Measurements from ENCODE around the gene KCND2. TPM values are rescaled to one million over a fixed set of nuclear protein-coding genes. Genes with fewer than 3 reads are reported as not detected.

KCND2 gene
- total RNA-seq, 1 donor from 2014 or later, result not detected

GRCh38 chr7:120274899-120275298 is 1.9 kb downstream of the KCND2 start:
- DNase-seq, result no peak
- Mint-ChIP-seq H3K36me3 (ENCODE audit: low read depth) (no peaks in the 10 kb centered on the region), H3K27ac (no peak overlapping the region), H3K4me1 (peaks cover 7% of the 10 kb centered on the region), H3K27me3 (peaks cover 30% of the 10 kb centered on the region), H3K9me3 (no peaks in the 10 kb centered on the region), H3K4me3 (no peak overlapping the region)
- intact Hi-C loops (cut with micrococcal nuclease), result no loop called here

- Mint-ChIP-seq H3K4me1 (peaks cover 7% of the 10 kb centered on the region), H3K36me3 (ENCODE audit: low read depth) (no peaks in the 10 kb centered on the region), H3K27me3 (peaks cover 24% of the 10 kb centered on the region), H3K9me3 (no peaks in the 10 kb centered on the region), H3K27ac (no peak overlapping the region), H3K4me3 (no peak overlapping the region)
- no peak for DNase-seq
- intact Hi-C loops (cut with micrococcal nuclease), result no loop called here
These were observed 3.7 kb downstream of the KCND2 start for GRCh38 chr7:120276720-120277119.

GRCh38 chr7:120278773-120279172 is 5.8 kb downstream of the KCND2 start:
- Mint-ChIP-seq H3K9me3 (no peaks in the 10 kb centered on the region), H3K4me3 (no peak overlapping the region), H3K27me3 (peaks cover 9% of the 10 kb centered on the region), H3K27ac (no peak overlapping the region), H3K36me3 (ENCODE audit: low read depth) (no peaks in the 10 kb centered on the region), H3K4me1 (no peaks in the 10 kb centered on the region)
- intact Hi-C loops (cut with micrococcal nuclease), result no loop called here
- no peak for DNase-seq

- no peak for DNase-seq
- intact Hi-C loops (cut with micrococcal nuclease), result no loop called here
- Mint-ChIP-seq H3K27ac (no peak overlapping the region), H3K4me3 (no peak overlapping the region), H3K36me3 (ENCODE audit: low read depth) (no peaks in the 10 kb centered on the region), H3K9me3 (no peaks in the 10 kb centered on the region), H3K4me1 (no peaks in the 10 kb centered on the region), H3K27me3 (no peaks in the 10 kb centered on the region)
These were observed 7.8 kb downstream of the KCND2 start for GRCh38 chr7:120280743-120281142.

- intact Hi-C loops (cut with micrococcal nuclease), result no loop called here
- Mint-ChIP-seq H3K4me1 (no peaks in the 10 kb centered on the region), H3K4me3 (no peak overlapping the region), H3K27ac (no peak overlapping the region), H3K9me3 (no peaks in the 10 kb centered on the region), H3K36me3 (ENCODE audit: low read depth) (no peaks in the 10 kb centered on the region), H3K27me3 (no peaks in the 10 kb centered on the region)
- no peak for DNase-seq
These were observed 20.1 kb downstream of the KCND2 start for GRCh38 chr7:120293027-120293426.

- Mint-ChIP-seq H3K27ac (no peak overlapping the region), H3K4me3 (no peak overlapping the region), H3K9me3 (no peaks in the 10 kb centered on the region), H3K27me3 (no peaks in the 10 kb centered on the region), H3K36me3 (ENCODE audit: low read depth) (no peaks in the 10 kb centered on the region), H3K4me1 (no peaks in the 10 kb centered on the region)
- DNase-seq, result no peak
- intact Hi-C loops (cut with micrococcal nuclease), result no loop called here
These were observed 29.2 kb downstream of the KCND2 start for GRCh38 chr7:120302190-120302589.

- H3K4me1 Mint-ChIP-seq, result no peaks in the 10 kb centered on the region
- H3K9me3 Mint-ChIP-seq, result no peaks in the 10 kb centered on the region
- DNase-seq, result no peak
- intact Hi-C loops (cut with micrococcal nuclease), result no loop called here
- H3K4me3 Mint-ChIP-seq, result no peak overlapping the region
- no peak overlapping the region for H3K27ac Mint-ChIP-seq
- H3K36me3 Mint-ChIP-seq (ENCODE audit: low read depth), result no peaks in the 10 kb centered on the region
- no peaks in the 10 kb centered on the region for H3K27me3 Mint-ChIP-seq
These were observed 30.1 kb downstream of the KCND2 start for GRCh38 chr7:120303105-120303504.

GRCh38 chr7:120304674-120305073 is 31.7 kb downstream of the KCND2 start:
- Mint-ChIP-seq H3K27me3 (no peaks in the 10 kb centered on the region), H3K27ac (no peak overlapping the region), H3K4me1 (no peaks in the 10 kb centered on the region), H3K36me3 (ENCODE audit: low read depth) (no peaks in the 10 kb centered on the region), H3K4me3 (no peak overlapping the region), H3K9me3 (no peaks in the 10 kb centered on the region)
- no peak for DNase-seq
- intact Hi-C loops (cut with micrococcal nuclease), result no loop called here

GRCh38 chr7:120307991-120308545 is 35.1 kb downstream of the KCND2 start:
- no peak overlapping the region for H3K4me3 Mint-ChIP-seq
- intact Hi-C loops (cut with micrococcal nuclease), result no loop called here
- H3K27me3 Mint-ChIP-seq, result no peaks in the 10 kb centered on the region
- no peak overlapping the region for H3K27ac Mint-ChIP-seq
- no peaks in the 10 kb centered on the region for H3K4me1 Mint-ChIP-seq
- no peaks in the 10 kb centered on the region for H3K9me3 Mint-ChIP-seq
- DNase-seq, result no peak
- no peaks in the 10 kb centered on the region for H3K36me3 Mint-ChIP-seq (ENCODE audit: low read depth)

- H3K27me3 Mint-ChIP-seq, result no peaks in the 10 kb centered on the region
- intact Hi-C loops (cut with micrococcal nuclease), result no loop called here
- H3K9me3 Mint-ChIP-seq, result no peaks in the 10 kb centered on the region
- H3K4me1 Mint-ChIP-seq, result no peaks in the 10 kb centered on the region
- no peak overlapping the region for H3K27ac Mint-ChIP-seq
- no peak overlapping the region for H3K4me3 Mint-ChIP-seq
- no peaks in the 10 kb centered on the region for H3K36me3 Mint-ChIP-seq (ENCODE audit: low read depth)
- DNase-seq, result no peak
These were observed 38.2 kb downstream of the KCND2 start for GRCh38 chr7:120311028-120311788.

GRCh38 chr7:120320218-120320961 is 47.4 kb downstream of the KCND2 start:
- H3K4me1 Mint-ChIP-seq, result no peaks in the 10 kb centered on the region
- no peak overlapping the region for H3K27ac Mint-ChIP-seq
- H3K36me3 Mint-ChIP-seq (ENCODE audit: low read depth), result no peaks in the 10 kb centered on the region
- intact Hi-C loops (cut with micrococcal nuclease), result no loop called here
- no peaks in the 10 kb centered on the region for H3K27me3 Mint-ChIP-seq
- H3K4me3 Mint-ChIP-seq, result no peak overlapping the region
- no peak for DNase-seq
- H3K9me3 Mint-ChIP-seq, result no peaks in the 10 kb centered on the region

- H3K9me3 Mint-ChIP-seq, result no peaks in the 10 kb centered on the region
- no peaks in the 10 kb centered on the region for H3K27me3 Mint-ChIP-seq
- no peaks in the 10 kb centered on the region for H3K36me3 Mint-ChIP-seq (ENCODE audit: low read depth)
- H3K4me1 Mint-ChIP-seq, result no peaks in the 10 kb centered on the region
- intact Hi-C loops (cut with micrococcal nuclease), result no loop called here
- no peak for DNase-seq
- H3K4me3 Mint-ChIP-seq, result no peak overlapping the region
- H3K27ac Mint-ChIP-seq, result no peak overlapping the region
These were observed 54.1 kb downstream of the KCND2 start for GRCh38 chr7:120327054-120327453.

GRCh38 chr7:120332433-120332832 is 59.5 kb downstream of the KCND2 start:
- DNase-seq, result no peak
- H3K4me1 Mint-ChIP-seq, result no peaks in the 10 kb centered on the region
- H3K27me3 Mint-ChIP-seq, result no peaks in the 10 kb centered on the region
- no peak overlapping the region for H3K4me3 Mint-ChIP-seq
- no peak overlapping the region for H3K27ac Mint-ChIP-seq
- no peaks in the 10 kb centered on the region for H3K36me3 Mint-ChIP-seq (ENCODE audit: low read depth)
- no peaks in the 10 kb centered on the region for H3K9me3 Mint-ChIP-seq
- intact Hi-C loops (cut with micrococcal nuclease), result no loop called here

- H3K36me3 Mint-ChIP-seq (ENCODE audit: low read depth), result no peaks in the 10 kb centered on the region
- DNase-seq, result no peak
- intact Hi-C loops (cut with micrococcal nuclease), result no loop called here
- no peaks in the 10 kb centered on the region for H3K27me3 Mint-ChIP-seq
- H3K9me3 Mint-ChIP-seq, result no peaks in the 10 kb centered on the region
- H3K4me3 Mint-ChIP-seq, result no peak overlapping the region
- H3K27ac Mint-ChIP-seq, result no peak overlapping the region
- no peaks in the 10 kb centered on the region for H3K4me1 Mint-ChIP-seq
These were observed 61.5 kb downstream of the KCND2 start for GRCh38 chr7:120334475-120334874.

Data from activated CD4-positive, alpha-beta T cell treated with anti-CD3 and anti-CD28 coated beads, Interleukin-2, amount 10 ng/mL, durations not matched to agents 24 days and 14 days (primary cell).